GM12873 (cell line): ENCODE data around the gene UCHL3.

Source experiments
- TF ChIP-seq, protein P1 (sequence below): IDR thresholded peaks from 2 replicates; pipeline ENCODE4 v1.5.1; 2012; ENCODE audit warnings: low read depth, mild to moderate bottlenecking, moderate library complexity, low read length, control low read depth; ENCODE audit not compliant: insufficient read depth; ENCODE audit errors: missing control alignments

The UCHL3 gene

DNA sequence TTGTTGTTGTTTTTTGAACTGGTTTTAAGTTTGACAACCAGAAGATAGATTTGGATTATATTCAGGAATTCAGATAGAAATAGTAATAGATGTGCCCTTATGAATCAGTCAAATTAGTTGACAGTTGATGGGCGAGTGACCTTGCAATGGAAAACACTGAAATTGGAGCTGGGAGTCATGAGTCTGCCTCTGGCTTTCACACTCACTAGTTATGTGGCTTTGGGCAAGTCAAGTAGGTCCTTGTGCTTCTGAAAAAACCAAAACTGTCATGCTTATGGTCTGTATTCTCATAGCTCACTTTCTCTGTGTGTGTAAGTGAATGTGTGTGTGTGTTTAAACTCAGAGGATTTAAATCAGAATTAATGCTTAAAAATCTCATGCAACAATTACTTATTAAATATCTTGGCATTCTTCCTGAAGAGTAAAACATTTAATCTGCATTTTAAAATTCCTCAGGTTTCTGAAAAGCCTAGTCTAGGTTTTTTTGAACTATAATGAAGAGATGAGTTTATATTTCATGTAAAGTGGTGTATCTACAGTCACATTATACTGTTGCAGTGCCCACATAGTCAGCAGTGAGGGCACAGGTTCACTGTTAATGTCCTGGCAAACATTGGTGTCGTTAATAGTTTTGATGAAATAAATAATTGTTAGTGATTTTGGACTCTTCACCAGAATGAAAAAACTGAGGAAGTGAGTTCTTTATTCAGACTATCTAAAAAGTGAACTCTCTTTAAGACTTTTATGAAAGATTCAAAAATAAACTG, 32.5 kb downstream of the UCHL3 start:
- TF ChIP-seq, protein P1, sequence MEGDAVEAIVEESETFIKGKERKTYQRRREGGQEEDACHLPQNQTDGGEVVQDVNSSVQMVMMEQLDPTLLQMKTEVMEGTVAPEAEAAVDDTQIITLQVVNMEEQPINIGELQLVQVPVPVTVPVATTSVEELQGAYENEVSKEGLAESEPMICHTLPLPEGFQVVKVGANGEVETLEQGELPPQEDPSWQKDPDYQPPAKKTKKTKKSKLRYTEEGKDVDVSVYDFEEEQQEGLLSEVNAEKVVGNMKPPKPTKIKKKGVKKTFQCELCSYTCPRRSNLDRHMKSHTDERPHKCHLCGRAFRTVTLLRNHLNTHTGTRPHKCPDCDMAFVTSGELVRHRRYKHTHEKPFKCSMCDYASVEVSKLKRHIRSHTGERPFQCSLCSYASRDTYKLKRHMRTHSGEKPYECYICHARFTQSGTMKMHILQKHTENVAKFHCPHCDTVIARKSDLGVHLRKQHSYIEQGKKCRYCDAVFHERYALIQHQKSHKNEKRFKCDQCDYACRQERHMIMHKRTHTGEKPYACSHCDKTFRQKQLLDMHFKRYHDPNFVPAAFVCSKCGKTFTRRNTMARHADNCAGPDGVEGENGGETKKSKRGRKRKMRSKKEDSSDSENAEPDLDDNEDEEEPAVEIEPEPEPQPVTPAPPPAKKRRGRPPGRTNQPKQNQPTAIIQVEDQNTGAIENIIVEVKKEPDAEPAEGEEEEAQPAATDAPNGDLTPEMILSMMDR: no peak

DNA sequence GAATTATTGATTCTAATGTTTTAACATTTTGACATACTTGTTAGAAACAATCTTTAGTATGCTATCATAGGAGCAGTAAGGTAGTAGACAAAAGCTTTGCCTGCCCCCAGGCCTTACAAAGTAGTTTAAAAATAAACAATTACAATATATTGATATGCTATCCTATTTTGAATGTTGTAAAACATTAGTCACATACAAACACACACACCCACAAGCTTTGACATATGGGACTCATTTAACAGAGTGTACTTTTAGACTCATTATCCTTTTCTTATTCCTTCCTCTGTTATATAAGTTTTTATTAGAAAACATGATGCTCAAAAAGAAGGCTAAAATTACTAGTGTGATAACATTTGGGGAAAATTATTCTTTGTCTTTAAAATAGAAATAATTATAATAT, 33.5 kb downstream of the UCHL3 start:
- TF ChIP-seq, protein P1: no peak

DNA sequence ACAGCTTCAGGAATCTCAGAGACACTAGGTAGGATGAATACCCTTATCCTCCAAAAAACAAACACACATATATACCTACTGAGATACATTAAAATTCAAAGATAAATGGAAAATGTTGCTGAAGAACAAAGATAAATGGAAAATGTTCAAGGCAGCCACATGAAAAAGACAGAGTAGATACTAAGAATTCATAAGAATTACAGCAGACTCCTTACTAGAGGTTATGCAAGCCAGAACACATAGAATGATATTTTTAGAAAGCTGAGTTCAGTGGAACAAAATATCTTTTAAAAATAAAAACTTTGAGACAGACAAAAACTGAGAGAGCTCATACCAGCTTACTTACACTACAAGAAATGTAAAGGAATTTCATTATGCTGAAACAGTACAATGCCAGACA, 35.6 kb downstream of the UCHL3 start:
- TF ChIP-seq, protein P1: no peak

GRCh38 chr13:75587679-75588078, 38.1 kb downstream of the UCHL3 start:
- TF ChIP-seq, protein P1: no peak

DNA sequence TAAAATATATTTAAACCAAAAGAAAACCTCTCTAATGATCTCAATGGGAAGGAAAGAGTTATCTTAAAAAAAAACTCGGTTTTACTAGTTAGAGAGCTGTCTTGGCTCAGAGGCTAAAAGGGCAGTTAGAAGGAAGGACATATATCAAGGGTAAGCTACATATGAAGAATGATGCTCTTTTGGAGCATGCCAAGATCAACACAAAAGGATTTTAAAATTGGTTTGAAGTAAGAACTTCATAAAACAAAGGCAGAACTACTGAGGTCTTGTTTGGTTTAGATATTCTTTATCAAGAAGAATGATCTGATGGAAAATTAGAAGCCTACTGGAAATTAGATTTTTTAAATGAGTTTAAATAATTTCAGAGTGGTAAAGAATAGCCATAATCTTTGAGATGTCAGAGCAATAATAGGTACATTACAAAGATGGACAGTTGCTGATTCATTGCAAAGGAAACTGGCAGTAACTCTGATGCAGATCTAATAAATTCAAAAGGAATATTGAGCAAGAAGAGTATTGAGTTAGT, 47.1 kb downstream of the UCHL3 start:
- TF ChIP-seq, protein P1: no peak

DNA sequence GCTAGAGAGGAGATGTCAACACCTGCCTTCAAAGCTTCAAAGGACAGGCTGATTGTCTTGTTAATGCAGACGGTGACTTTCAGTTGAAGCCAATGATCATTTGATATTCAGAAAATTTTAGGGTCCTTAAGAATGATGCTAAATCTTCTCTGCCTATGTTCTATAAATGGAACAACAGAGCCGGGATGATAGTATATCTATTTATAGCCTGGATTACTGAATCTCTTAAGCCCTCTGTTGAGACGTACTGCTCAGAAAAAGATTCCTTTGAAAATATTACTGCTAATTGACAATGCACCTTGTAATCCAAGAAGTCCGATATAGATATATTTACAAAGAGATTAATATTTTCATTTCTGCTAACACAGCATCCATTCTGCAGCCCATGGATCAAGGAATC, 50.8 kb downstream of the UCHL3 start:
- TF ChIP-seq, protein P1: no peak

GRCh38 chr13:75603038-75603437, 53.4 kb downstream of the UCHL3 start:
- TF ChIP-seq, protein P1: no peak
